Mesenchymal stem cell (in vitro differentiated cells and primary cell): ENCODE data around the gene ATF4.

Experiments used
- DNase-seq: peaks from one replicate; pipeline ENCODE4 v3.0.0-alpha.2; 2013
- H2AFZ ChIP-seq: one replicate; pipeline ENCODE4 v1.6.1; 2013; ENCODE audit warnings: low read depth, mild to moderate bottlenecking, control low read depth, inconsistent platforms, low read length, moderate library complexity
- H2AK5ac ChIP-seq: 2 replicates; pipeline ENCODE4 v1.6.1; 2013; ENCODE audit warnings: low read length, moderate library complexity, mild to moderate bottlenecking, inconsistent platforms; ENCODE audit not compliant: severe bottlenecking
- H2BK120ac ChIP-seq: one replicate; pipeline ENCODE4 v1.6.1; 2013; ENCODE audit warnings: low read depth, mild to moderate bottlenecking, inconsistent platforms, low read length, moderate library complexity
- H2BK12ac ChIP-seq, 2 experiments: one replicate each; pipeline ENCODE4 v1.6.1; 2013; ENCODE audit warnings: inconsistent platforms in 2 of 2, low read length in 2 of 2, mild to moderate bottlenecking in 2 of 2, moderate library complexity in 2 of 2, control low read depth in 1 of 2
- H2BK15ac ChIP-seq: one replicate; pipeline ENCODE4 v1.6.1; 2013; ENCODE audit warnings: mild to moderate bottlenecking, low read depth, inconsistent platforms; ENCODE audit not compliant: poor library complexity, severe bottlenecking
- H2BK5ac ChIP-seq: 2 replicates; pipeline ENCODE4 v1.6.1; 2013; ENCODE audit warnings: low read depth, mild to moderate bottlenecking, low read length, control low read depth, inconsistent platforms; ENCODE audit not compliant: poor library complexity, severe bottlenecking
- H3K14ac ChIP-seq, 2 experiments: one replicate each; pipeline ENCODE4 v1.6.1; 2013; ENCODE audit warnings: inconsistent platforms in 2 of 2, low read length in 2 of 2, control low read depth in 1 of 2, mild to moderate bottlenecking in 1 of 2, moderate library complexity in 1 of 2
- H3K18ac ChIP-seq, 2 experiments: one replicate each; pipeline ENCODE4 v1.6.1; 2013; ENCODE audit warnings: inconsistent platforms in 2 of 2, low read length in 2 of 2, control low read depth in 1 of 2, low read depth in 1 of 2, mild to moderate bottlenecking in 1 of 2
- H3K23ac ChIP-seq, 2 experiments: one replicate each; pipeline ENCODE4 v1.6.1; 2013; ENCODE audit warnings: inconsistent platforms in 2 of 2, low read length in 2 of 2, mild to moderate bottlenecking in 2 of 2, moderate library complexity in 2 of 2, control low read depth in 1 of 2
- H3K27ac ChIP-seq: 2 replicates; pipeline ENCODE4 v1.5.1; 2013; ENCODE audit warnings: mild to moderate bottlenecking, moderate library complexity, low read length, control low read depth, inconsistent platforms; ENCODE audit not compliant: poor library complexity, severe bottlenecking
- H3K27me3 ChIP-seq, 2 experiments: 2 replicates each; pipeline versions ENCODE4 v1.6.1 to v1.7.0; 2013; ENCODE audit warnings: low read length in 2 of 2, mild to moderate bottlenecking in 2 of 2, moderate library complexity in 2 of 2, control low read depth in 1 of 2, inconsistent platforms in 1 of 2; ENCODE audit not compliant: control insufficient read depth in 1 of 2, insufficient read depth in 1 of 2
- H3K36me3 ChIP-seq, 2 experiments: 2 replicates each; pipeline versions ENCODE4 v1.6.1 to v1.7.0; 2013; ENCODE audit warnings: low read length in 2 of 2, control low read depth in 1 of 2, inconsistent platforms in 1 of 2, low read depth in 1 of 2, mild to moderate bottlenecking in 1 of 2; ENCODE audit not compliant: insufficient read depth in 2 of 2, control insufficient read depth in 1 of 2
- H3K4ac ChIP-seq, 2 experiments: one replicate each; pipeline ENCODE4 v1.6.1; 2013; ENCODE audit warnings: inconsistent platforms in 2 of 2, low read length in 2 of 2, mild to moderate bottlenecking in 2 of 2, moderate library complexity in 2 of 2, control low read depth in 1 of 2, low read depth in 1 of 2
- H3K4me1 ChIP-seq: 2 replicates; pipeline ENCODE4 v1.6.1; 2013; ENCODE audit warnings: low read depth, low read length, control low read depth; ENCODE audit not compliant: control insufficient read depth, insufficient read depth
- H3K4me2 ChIP-seq: 2 replicates; pipeline ENCODE4 v1.6.1; 2013; ENCODE audit warnings: low read length, mild to moderate bottlenecking, inconsistent platforms; ENCODE audit not compliant: poor library complexity, severe bottlenecking
- H3K4me3 ChIP-seq, 2 experiments: 2 replicates each; pipeline versions ENCODE4 v1.5.1 to v1.7.0; 2013; ENCODE audit warnings: low read length in 2 of 2, mild to moderate bottlenecking in 2 of 2, control low read depth in 1 of 2, low read depth in 1 of 2; ENCODE audit not compliant: insufficient read depth in 1 of 2
- H3K79me1 ChIP-seq: replicated peaks from 2 replicates; pipeline ENCODE4 v1.6.1; 2013; ENCODE audit warnings: mild to moderate bottlenecking, control low read depth, low read length, inconsistent platforms; ENCODE audit not compliant: poor library complexity, severe bottlenecking
- H3K9ac ChIP-seq: 2 replicates; pipeline ENCODE4 v1.7.0; 2013; ENCODE audit warnings: mild to moderate bottlenecking, low read length, moderate library complexity
- H3K9me3 ChIP-seq: 2 replicates; pipeline ENCODE4 v1.7.0; 2013; ENCODE audit warnings: mild to moderate bottlenecking, low read length; ENCODE audit not compliant: control insufficient read depth
- H4K8ac ChIP-seq: one replicate; pipeline ENCODE4 v1.6.1; 2013; ENCODE audit warnings: inconsistent platforms, mild to moderate bottlenecking, low read length, moderate library complexity
- H4K91ac ChIP-seq: one replicate; pipeline ENCODE4 v1.6.1; 2013; ENCODE audit warnings: mild to moderate bottlenecking, low read length, inconsistent platforms
- WGBS: methylation state at CpG from one replicate; pipeline ENCODE4 v1.1.7; 2013; ENCODE audit warnings: mixed read lengths; 5-methylcytosine and 5-hydroxymethylcytosine counted together

Gene ATF4

GRCh38 chr22:39492186-39492585 lies 28.2 kb upstream of the ATF4 start:
- Histone ChIP-seq H3K23ac (no peak overlapping the region), H2AFZ (no peak overlapping the region), H2AK5ac (no peak overlapping the region), H3K14ac (no peak overlapping the region), H4K8ac (no peak overlapping the region), H3K79me1 (no peaks in the 10 kb centered on the region), H2BK12ac (no peak overlapping the region), H3K9me3 (no peaks in the 10 kb centered on the region), H2BK120ac (no peak overlapping the region), H3K4ac (no peak overlapping the region), H3K18ac (no peak overlapping the region), H3K27ac (no peak overlapping the region), H3K9ac (no peak overlapping the region), H2BK5ac (no peak overlapping the region), H3K4me1 (peaks cover 2% of the 10 kb centered on the region), H3K27me3 (no peaks in the 10 kb centered on the region), H3K4me3 (no peak overlapping the region), H4K91ac (no peak overlapping the region), H3K36me3 (peaks cover 0 to 9% of the 10 kb centered on the region in 2 experiments), H3K4me2 (no peak overlapping the region), H2BK15ac (no peak overlapping the region)
- no peak for DNase-seq
- WGBS, result 85% methylated on average over 3 of the region's 3 CpGs

GRCh38 chr22:39493759-39494158 lies 26.6 kb upstream of the ATF4 start:
- no peak overlapping the region for H2BK12ac ChIP-seq
- no peak overlapping the region for H2BK120ac ChIP-seq
- no peak overlapping the region for H3K4me2 ChIP-seq
- peaks cover 2% of the 10 kb centered on the region for H3K4me1 ChIP-seq
- no peak overlapping the region for H2AFZ ChIP-seq
- H3K27me3 ChIP-seq, result no peaks in the 10 kb centered on the region
- no peak overlapping the region for H3K27ac ChIP-seq
- H2BK15ac ChIP-seq, result no peak overlapping the region
- H3K9ac ChIP-seq, result peak overlapping the region; percentile 66
- peak; percentile 85 for DNase-seq
- 52% methylated on average over 4 of the region's 4 CpGs for WGBS
- H3K79me1 ChIP-seq, result no peaks in the 10 kb centered on the region
- no peak overlapping the region for H3K23ac ChIP-seq
- H3K18ac ChIP-seq, result no peak overlapping the region
- H3K36me3 ChIP-seq, result no peaks in the 10 kb centered on the region
- H3K14ac ChIP-seq, result no peak overlapping the region
- no peak overlapping the region for H2AK5ac ChIP-seq
- H3K4me3 ChIP-seq, result no peak overlapping the region
- no peaks in the 10 kb centered on the region for H3K9me3 ChIP-seq
- no peak overlapping the region for H4K91ac ChIP-seq
- no peak overlapping the region for H4K8ac ChIP-seq
- H2BK5ac ChIP-seq, result no peak overlapping the region
- no peak overlapping the region for H3K4ac ChIP-seq

- Histone ChIP-seq H3K79me1 (no peaks in the 10 kb centered on the region), H3K4me3 (no peak overlapping the region), H4K8ac (no peak overlapping the region), H3K14ac (no peak overlapping the region), H2BK5ac (no peak overlapping the region), H3K4ac (peak overlapping the region in 1 of 2 experiments; percentile 3), H3K23ac (no peak overlapping the region), H2BK15ac (no peak overlapping the region), H3K27ac (no peak overlapping the region), H4K91ac (no peak overlapping the region), H3K18ac (no peak overlapping the region), H3K36me3 (no peaks in the 10 kb centered on the region), H2BK120ac (no peak overlapping the region), H3K9ac (peak overlapping the region; percentile 66), H2BK12ac (peak overlapping the region in 1 of 2 experiments; percentile 15), H3K9me3 (no peaks in the 10 kb centered on the region), H3K4me2 (no peak overlapping the region), H2AK5ac (no peak overlapping the region), H3K27me3 (no peaks in the 10 kb centered on the region), H2AFZ (no peak overlapping the region), H3K4me1 (peaks cover 2% of the 10 kb centered on the region)
- peak; percentile 35 for DNase-seq
- 81% methylated on average over 10 of the region's 10 CpGs for whole genome bisulfite sequencing
These were observed 25.8 kb upstream of the ATF4 start for GRCh38 chr22:39494471-39495120.

- no peak overlapping the region for H2BK120ac ChIP-seq
- no peak overlapping the region for H3K27ac ChIP-seq
- no peaks in the 10 kb centered on the region for H3K9me3 ChIP-seq
- no peak overlapping the region for H3K14ac ChIP-seq
- H2BK5ac ChIP-seq, result no peak overlapping the region
- peaks cover 8% of the 10 kb centered on the region for H3K4me1 ChIP-seq
- H3K4ac ChIP-seq, result no peak overlapping the region
- WGBS, result 54% methylated on average over 13 of the region's 13 CpGs
- H3K18ac ChIP-seq, result no peak overlapping the region
- no peak overlapping the region for H2AK5ac ChIP-seq
- no peaks in the 10 kb centered on the region for H3K36me3 ChIP-seq
- no peak overlapping the region for H4K91ac ChIP-seq
- peak; percentile 82 for DNase-seq
- H3K4me3 ChIP-seq, result no peak overlapping the region
- H2BK15ac ChIP-seq, result no peak overlapping the region
- H2BK12ac ChIP-seq, result no peak overlapping the region
- no peak overlapping the region for H4K8ac ChIP-seq
- H3K23ac ChIP-seq, result no peak overlapping the region
- no peaks in the 10 kb centered on the region for H3K27me3 ChIP-seq
- no peak overlapping the region for H3K9ac ChIP-seq
- H3K79me1 ChIP-seq, result no peaks in the 10 kb centered on the region
- no peak overlapping the region for H2AFZ ChIP-seq
- no peak overlapping the region for H3K4me2 ChIP-seq
These were observed 24.1 kb upstream of the ATF4 start for GRCh38 chr22:39496131-39496838.
